GM19193 (cell line): ENCODE data around the gene BTBD1.

Source experiments
- POLR2A ChIP-seq: IDR thresholded peaks from 4 replicates; pipeline ENCODE4 v1.6.1; 2011; ENCODE audit not compliant: insufficient read depth, insufficient read length; ENCODE audit errors: extremely low read depth

The BTBD1 gene

GRCh38 chr15:83018436-83018835 lies 48.6 kb downstream of the BTBD1 start:
- no peak for TF ChIP-seq POLR2A

- no peak for TF ChIP-seq POLR2A
Observed at GRCh38 chr15:83016906-83017305, 50.1 kb downstream of the BTBD1 start.

GRCh38 chr15:83015361-83015760 lies 51.7 kb downstream of the BTBD1 start:
- no peak for TF ChIP-seq POLR2A

GRCh38 chr15:83014205-83014653 lies 52.8 kb downstream of the BTBD1 start:
- no peak for TF ChIP-seq POLR2A

GRCh38 chr15:83012636-83013035 lies 54.4 kb downstream of the BTBD1 start:
- no peak for TF ChIP-seq POLR2A

GRCh38 chr15:83012076-83012426 lies 55.0 kb downstream of the BTBD1 start:
- no peak for TF ChIP-seq POLR2A

- peak; percentile 89 for TF ChIP-seq POLR2A
Observed at GRCh38 chr15:83011271-83012075, 55.6 kb downstream of the BTBD1 start, which contains the start of gene C15orf40. C15orf40 (minus strand) TSS chr15:83011639; CDS start chr15:83011607, 32 bp downstream.

- no peak for TF ChIP-seq POLR2A
Observed at GRCh38 chr15:83010709-83011270, 56.3 kb downstream of the BTBD1 start.

GRCh38 chr15:82999905-83000671 lies 67.0 kb downstream of the BTBD1 start:
- TF ChIP-seq POLR2A = no peak

GRCh38 chr15:82999426-82999825 lies 67.6 kb downstream of the BTBD1 start:
- no peak for TF ChIP-seq POLR2A

- TF ChIP-seq POLR2A = no peak
Observed at GRCh38 chr15:82995938-82996337, 71.1 kb downstream of the BTBD1 start.

- TF ChIP-seq POLR2A = no peak
Observed at GRCh38 chr15:82995076-82995475, 72.0 kb downstream of the BTBD1 start.

GRCh38 chr15:82993144-82993543 lies 73.9 kb downstream of the BTBD1 start:
- TF ChIP-seq POLR2A = no peak

GRCh38 chr15:82992436-82992998 lies 74.5 kb downstream of the BTBD1 start:
- no peak for TF ChIP-seq POLR2A

GRCh38 chr15:82986442-82986780 lies 80.6 kb downstream of the BTBD1 start:
- TF ChIP-seq POLR2A = no peak
